GM18951 (cell line): ENCODE data around the gene NOD2.

Experiments used
- POLR2A ChIP-seq: IDR thresholded peaks from 4 replicates; pipeline ENCODE4 v1.6.1; 2011; ENCODE audit warnings: mild to moderate bottlenecking; ENCODE audit not compliant: insufficient read length, insufficient read depth; ENCODE audit errors: extremely low read depth
- in situ Hi-C: fragments of 300-500 bp; cut with MboI; formaldehyde crosslinking; loops from one replicate; pipeline ENCODE4 v1.12.0; 2022; ENCODE audit warnings: low sequenced_read_pairs, mixed read lengths, inconsistent platforms; ENCODE audit not compliant: unreplicated experiment

Gene NOD2

GRCh38 chr16:50741225-50741780 is 47.9 kb downstream of the NOD2 start:
- no peak for TF ChIP-seq POLR2A
- in situ Hi-C loops = no loop called here

- TF ChIP-seq POLR2A = peak; percentile 66
- in situ Hi-C loops = no loop called here
Measured at GRCh38 chr16:50741781-50742575, 48.6 kb downstream of the NOD2 start, which contains the start of gene CYLD. CYLD (plus strand) TSS chr16:50742086; CDS start chr16:50749699, 7,613 bp downstream.

GRCh38 chr16:50742576-50743200 is 49.3 kb downstream of the NOD2 start:
- in situ Hi-C loops = no loop called here
- TF ChIP-seq POLR2A = no peak

- in situ Hi-C loops = no loop called here
- TF ChIP-seq POLR2A = no peak
Measured at GRCh38 chr16:50743581-50744225, 50.3 kb downstream of the NOD2 start.

GRCh38 chr16:50744881-50745280 is 51.5 kb downstream of the NOD2 start:
- TF ChIP-seq POLR2A = no peak
- in situ Hi-C loops = no loop called here

GRCh38 chr16:50745940-50746339 is 52.5 kb downstream of the NOD2 start:
- in situ Hi-C loops = no loop called here
- no peak for TF ChIP-seq POLR2A

GRCh38 chr16:50747207-50747956 is 54.0 kb downstream of the NOD2 start:
- in situ Hi-C loops = no loop called here

GRCh38 chr16:50751528-50751927 is 58.1 kb downstream of the NOD2 start:
- TF ChIP-seq POLR2A = no peak
- in situ Hi-C loops = no loop called here

More at GRCh38 chr16:50747207-50747956, 54.0 kb downstream of the NOD2 start:
- no peak for TF ChIP-seq POLR2A

- in situ Hi-C loops = no loop called here
- TF ChIP-seq POLR2A = no peak
Measured at GRCh38 chr16:50752471-50753235, 59.2 kb downstream of the NOD2 start.

GRCh38 chr16:50756473-50756872 is 63.1 kb downstream of the NOD2 start:
- TF ChIP-seq POLR2A = no peak
- in situ Hi-C loops = no loop called here

- TF ChIP-seq POLR2A = no peak
- in situ Hi-C loops = no loop called here
Measured at GRCh38 chr16:50761267-50761666, 67.9 kb downstream of the NOD2 start.

- TF ChIP-seq POLR2A = no peak
- in situ Hi-C loops = no loop called here
Measured at GRCh38 chr16:50762241-50762640, 68.8 kb downstream of the NOD2 start.
